MM.1S (cell line): ENCODE data around the gene ATP6V1B1.

ENCODE experiments used
- EZH2 ChIP-seq: fragments of 300-600 bp; sonication (generic); optimal IDR thresholded peaks from 2 replicates; pipeline ENCODE3; 2017; ENCODE audit warnings: low read depth, mild to moderate bottlenecking, antibody characterized with exemption, low read length, mixed read lengths
- TF ChIP-seq, protein P1 (sequence below): fragments of 300-600 bp; sonication (generic); IDR thresholded peaks from 2 replicates; pipeline ENCODE4 v1.5.1; 2016; ENCODE audit warnings: antibody characterized with exemption, low read length, mixed read lengths

DNA sequence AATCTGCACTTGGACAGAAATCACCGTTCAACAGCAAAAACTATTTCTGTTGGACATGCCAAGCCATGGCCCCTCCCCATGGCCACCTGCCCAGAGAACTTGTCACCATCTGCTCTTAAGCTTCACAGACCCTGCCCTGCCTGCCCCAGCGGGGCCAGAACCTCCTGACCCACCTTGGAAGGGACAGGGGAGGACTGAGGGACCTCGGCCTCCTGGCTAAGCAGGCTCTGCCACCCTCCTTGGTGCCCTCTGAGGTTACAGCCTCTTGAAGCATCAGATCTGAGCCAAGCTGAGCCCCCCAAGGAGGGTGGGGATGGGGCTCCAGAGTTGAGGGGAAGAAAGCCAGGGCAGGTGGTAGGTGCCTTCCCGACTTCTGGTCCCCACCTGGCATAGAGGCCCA, 52.5 kb downstream of the ATP6V1B1 start:
- no peak for TF ChIP-seq EZH2
- TF ChIP-seq, protein P1, sequence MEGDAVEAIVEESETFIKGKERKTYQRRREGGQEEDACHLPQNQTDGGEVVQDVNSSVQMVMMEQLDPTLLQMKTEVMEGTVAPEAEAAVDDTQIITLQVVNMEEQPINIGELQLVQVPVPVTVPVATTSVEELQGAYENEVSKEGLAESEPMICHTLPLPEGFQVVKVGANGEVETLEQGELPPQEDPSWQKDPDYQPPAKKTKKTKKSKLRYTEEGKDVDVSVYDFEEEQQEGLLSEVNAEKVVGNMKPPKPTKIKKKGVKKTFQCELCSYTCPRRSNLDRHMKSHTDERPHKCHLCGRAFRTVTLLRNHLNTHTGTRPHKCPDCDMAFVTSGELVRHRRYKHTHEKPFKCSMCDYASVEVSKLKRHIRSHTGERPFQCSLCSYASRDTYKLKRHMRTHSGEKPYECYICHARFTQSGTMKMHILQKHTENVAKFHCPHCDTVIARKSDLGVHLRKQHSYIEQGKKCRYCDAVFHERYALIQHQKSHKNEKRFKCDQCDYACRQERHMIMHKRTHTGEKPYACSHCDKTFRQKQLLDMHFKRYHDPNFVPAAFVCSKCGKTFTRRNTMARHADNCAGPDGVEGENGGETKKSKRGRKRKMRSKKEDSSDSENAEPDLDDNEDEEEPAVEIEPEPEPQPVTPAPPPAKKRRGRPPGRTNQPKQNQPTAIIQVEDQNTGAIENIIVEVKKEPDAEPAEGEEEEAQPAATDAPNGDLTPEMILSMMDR: no peak
